GM23248 (cell line): Measurements from ENCODE around the gene CALML6.

Experiments used
- EZH2 ChIP-seq: fragments of 200-600 bp; sonication (generic); IDR thresholded peaks from 2 replicates; pipeline ENCODE4 v1.6.1; 2018; ENCODE audit warnings: antibody characterized with exemption, mild to moderate bottlenecking; ENCODE audit not compliant: insufficient read depth, poor library complexity, severe bottlenecking
- EZH2phosphoT487 ChIP-seq: fragments of 200-600 bp; sonication (generic); IDR thresholded peaks from 2 replicates; pipeline ENCODE4 v1.6.1; 2018; ENCODE audit warnings: antibody characterized with exemption, moderate library complexity, mild to moderate bottlenecking, low read depth; ENCODE audit not compliant: insufficient read depth

- TF ChIP-seq EZH2phosphoT487 (no peak), EZH2 (no peak)
Measured at GRCh38 chr1:1920057-1920607, 5.1 kb downstream of the CALML6 start.
